Loucy (cell line): ENCODE data around the gene DZIP1L.
"Not testable (repeated sequence)": the region's sequence is repeated elsewhere in the genome, so short reads cannot be mapped to it uniquely, and the experiment has no call there.

Experiments
- H2AFZ ChIP-seq: fragments of 200-600 bp; sonication (generic); 2 replicates; pipeline ENCODE4 v1.6.0; 2016; ENCODE audit warnings: antibody characterized with exemption, mild to moderate bottlenecking, low read length, moderate library complexity
- H3F3A ChIP-seq: fragments of 200-600 bp; 2 replicates; pipeline ENCODE4 v1.6.0; 2016; ENCODE audit warnings: antibody characterized with exemption, low read depth, mild to moderate bottlenecking
- H3K27me3 ChIP-seq: fragments of 200-600 bp; sonication (generic); 2 replicates; pipeline ENCODE4 v1.6.1; 2014; ENCODE audit warnings: low read length, mild to moderate bottlenecking; ENCODE audit not compliant: insufficient read depth, poor library complexity, severe bottlenecking
- H3K36me3 ChIP-seq: fragments of 200-600 bp; sonication (generic); 2 replicates; pipeline ENCODE4 v1.6.1; 2016; ENCODE audit warnings: low read length; ENCODE audit not compliant: insufficient read depth
- H3K4me1 ChIP-seq: fragments of 200-600 bp; sonication (generic); 2 replicates; pipeline ENCODE4 v1.5.1; 2014; ENCODE audit warnings: low read length, mild to moderate bottlenecking; ENCODE audit not compliant: insufficient read depth, poor library complexity, severe bottlenecking
- H3K4me2 ChIP-seq: fragments of 200-600 bp; sonication (generic); 2 replicates; pipeline ENCODE4 v1.6.0; 2014; ENCODE audit warnings: antibody characterized with exemption, low read length, low read depth, mild to moderate bottlenecking; ENCODE audit not compliant: poor library complexity, severe bottlenecking
- H3K4me3 ChIP-seq: fragments of 200-600 bp; sonication (generic); 2 replicates; pipeline ENCODE4 v1.5.1; 2014; ENCODE audit warnings: low read length, mild to moderate bottlenecking, mixed read lengths; ENCODE audit not compliant: poor library complexity, severe bottlenecking
- H3K79me2 ChIP-seq: fragments of 200-600 bp; sonication (generic); 2 replicates; pipeline ENCODE4 v1.6.1; 2014; ENCODE audit warnings: low read length; ENCODE audit not compliant: insufficient read depth
- H3K9ac ChIP-seq: fragments of 200-600 bp; sonication (generic); 2 replicates; pipeline ENCODE4 v1.6.0; 2014; ENCODE audit warnings: mild to moderate bottlenecking, low read depth, low read length, moderate library complexity; ENCODE audit not compliant: poor library complexity, severe bottlenecking
- H3K9me2 ChIP-seq: fragments of 200-600 bp; sonication (generic); replicated peaks from 2 replicates; pipeline ENCODE4 v1.6.1; 2016; ENCODE audit warnings: low read depth, low read length, mixed read lengths
- H3K9me3 ChIP-seq: fragments of 200-600 bp; sonication (generic); 2 replicates; pipeline ENCODE4 v1.6.1; 2014; ENCODE audit warnings: mild to moderate bottlenecking, antibody characterized with exemption, low read length, low read depth; ENCODE audit not compliant: insufficient read depth
- H4K20me1 ChIP-seq: fragments of 200-600 bp; sonication (generic); 2 replicates; pipeline ENCODE4 v1.6.0; 2014; ENCODE audit warnings: antibody characterized with exemption, low read length, mild to moderate bottlenecking; ENCODE audit not compliant: insufficient read depth, poor library complexity, severe bottlenecking
- EZH2phosphoT487 ChIP-seq: fragments of 200-600 bp; IDR thresholded peaks from 2 replicates; pipeline ENCODE4 v1.6.1; 2018; ENCODE audit warnings: antibody characterized with exemption, mild to moderate bottlenecking, moderate library complexity, borderline replicate concordance
- TF ChIP-seq, protein P1 (sequence below): fragments of 200-600 bp; sonication (generic); conservative IDR thresholded peaks from 2 replicates; pipeline ENCODE4 v1.5.1; 2014; ENCODE audit warnings: mild to moderate bottlenecking, antibody characterized with exemption, low read length

The DZIP1L gene

DNA sequence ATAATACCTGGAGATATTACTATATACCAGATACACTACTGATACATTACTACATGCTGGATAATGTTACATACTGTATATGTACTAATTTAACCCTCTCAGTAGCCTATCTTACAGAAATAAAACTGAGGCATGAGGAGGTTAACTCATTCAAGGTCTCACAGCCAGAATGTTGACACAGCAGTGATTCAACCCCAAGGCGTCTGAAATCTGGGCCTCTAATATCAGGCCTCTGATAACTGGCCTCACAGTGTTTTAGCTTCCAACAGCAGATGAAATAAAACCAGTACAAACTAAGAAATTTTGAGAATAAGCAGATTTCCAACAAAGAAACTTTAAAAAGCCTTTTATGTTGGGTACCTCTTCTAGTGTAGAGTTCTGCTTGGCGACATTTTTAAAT is 23.4 kb downstream of the DZIP1L start:
- Histone ChIP-seq H3K79me2 (no peaks in the 10 kb centered on the region), H3K4me2 (no peak overlapping the region), H3K4me3 (no peak overlapping the region), H2AFZ (no peak overlapping the region), H3K9ac (no peak overlapping the region), H4K20me1 (no peaks in the 10 kb centered on the region), H3K9me2 (no peaks in the 10 kb centered on the region), H3K4me1 (no peaks in the 10 kb centered on the region), H3K36me3 (peaks cover 8% of the 10 kb centered on the region; the same call in 1 of the 2 replicates), H3K9me3 (no peaks in the 10 kb centered on the region), H3K27me3 (no peaks in the 10 kb centered on the region), H3F3A (no peaks in the 10 kb centered on the region)
- TF ChIP-seq EZH2phosphoT487, result no peak
- TF ChIP-seq, protein P1, sequence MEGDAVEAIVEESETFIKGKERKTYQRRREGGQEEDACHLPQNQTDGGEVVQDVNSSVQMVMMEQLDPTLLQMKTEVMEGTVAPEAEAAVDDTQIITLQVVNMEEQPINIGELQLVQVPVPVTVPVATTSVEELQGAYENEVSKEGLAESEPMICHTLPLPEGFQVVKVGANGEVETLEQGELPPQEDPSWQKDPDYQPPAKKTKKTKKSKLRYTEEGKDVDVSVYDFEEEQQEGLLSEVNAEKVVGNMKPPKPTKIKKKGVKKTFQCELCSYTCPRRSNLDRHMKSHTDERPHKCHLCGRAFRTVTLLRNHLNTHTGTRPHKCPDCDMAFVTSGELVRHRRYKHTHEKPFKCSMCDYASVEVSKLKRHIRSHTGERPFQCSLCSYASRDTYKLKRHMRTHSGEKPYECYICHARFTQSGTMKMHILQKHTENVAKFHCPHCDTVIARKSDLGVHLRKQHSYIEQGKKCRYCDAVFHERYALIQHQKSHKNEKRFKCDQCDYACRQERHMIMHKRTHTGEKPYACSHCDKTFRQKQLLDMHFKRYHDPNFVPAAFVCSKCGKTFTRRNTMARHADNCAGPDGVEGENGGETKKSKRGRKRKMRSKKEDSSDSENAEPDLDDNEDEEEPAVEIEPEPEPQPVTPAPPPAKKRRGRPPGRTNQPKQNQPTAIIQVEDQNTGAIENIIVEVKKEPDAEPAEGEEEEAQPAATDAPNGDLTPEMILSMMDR, result no peak

DNA sequence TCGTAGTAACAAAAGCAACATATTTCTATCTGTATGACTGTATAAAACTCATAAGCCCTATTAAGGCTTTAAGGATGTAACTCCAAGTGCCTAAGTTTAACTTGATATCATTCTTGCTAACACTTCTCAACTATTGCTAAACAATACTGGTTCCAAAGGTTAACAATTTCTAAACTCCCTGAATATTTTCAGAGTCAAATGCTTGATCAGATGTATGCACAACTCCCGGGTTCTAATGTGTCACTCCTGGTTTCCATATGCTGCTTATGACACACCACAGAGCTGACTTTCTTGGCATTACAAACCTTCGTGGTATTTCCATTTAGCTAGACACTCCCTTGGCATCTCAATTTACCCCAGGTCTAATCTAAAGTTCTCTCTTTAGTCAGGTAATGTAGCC is 26.3 kb downstream of the DZIP1L start:
- Histone ChIP-seq H3K9me3 (no peaks in the 10 kb centered on the region), H3K9me2 (no peaks in the 10 kb centered on the region), H2AFZ (no peak overlapping the region), H3K36me3 (peaks cover 8% of the 10 kb centered on the region; the same call in 1 of the 2 replicates), H4K20me1 (no peaks in the 10 kb centered on the region), H3K4me3 (no peak overlapping the region), H3K4me1 (peaks cover 2% of the 10 kb centered on the region), H3K27me3 (no peaks in the 10 kb centered on the region), H3F3A (no peaks in the 10 kb centered on the region), H3K9ac (no peak overlapping the region), H3K79me2 (no peaks in the 10 kb centered on the region), H3K4me2 (no peak overlapping the region)
- TF ChIP-seq EZH2phosphoT487, result no peak
- TF ChIP-seq, protein P1, result no peak

DNA sequence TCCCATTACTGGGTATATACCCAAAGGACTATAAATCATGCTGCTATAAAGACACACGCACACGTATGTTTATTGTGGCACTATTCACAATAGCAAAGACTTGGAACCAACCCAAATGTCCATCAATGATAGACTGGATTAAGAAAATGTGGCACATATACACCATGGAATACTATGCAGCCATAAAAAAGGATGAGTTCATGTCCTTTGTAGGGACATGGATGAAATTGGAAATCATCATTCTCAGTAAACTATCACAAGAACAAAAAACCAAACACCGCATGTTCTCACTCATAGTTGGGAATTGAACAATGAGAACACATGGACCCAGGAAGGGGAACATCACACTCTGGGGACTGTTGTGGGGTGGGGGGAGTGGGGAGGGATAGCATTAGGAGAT is 29.7 kb downstream of the DZIP1L start:
- H2AFZ ChIP-seq, H3K4me3 ChIP-seq, H3F3A ChIP-seq, H4K20me1 ChIP-seq, H3K79me2 ChIP-seq, H3K9me2 ChIP-seq, H3K9ac ChIP-seq, H3K4me2 ChIP-seq, H3K27me3 ChIP-seq, H3K9me3 ChIP-seq, H3K36me3 ChIP-seq: not testable (repeated sequence)
- H3K4me1 ChIP-seq, result peaks cover 27% of the 10 kb centered on the region

DNA sequence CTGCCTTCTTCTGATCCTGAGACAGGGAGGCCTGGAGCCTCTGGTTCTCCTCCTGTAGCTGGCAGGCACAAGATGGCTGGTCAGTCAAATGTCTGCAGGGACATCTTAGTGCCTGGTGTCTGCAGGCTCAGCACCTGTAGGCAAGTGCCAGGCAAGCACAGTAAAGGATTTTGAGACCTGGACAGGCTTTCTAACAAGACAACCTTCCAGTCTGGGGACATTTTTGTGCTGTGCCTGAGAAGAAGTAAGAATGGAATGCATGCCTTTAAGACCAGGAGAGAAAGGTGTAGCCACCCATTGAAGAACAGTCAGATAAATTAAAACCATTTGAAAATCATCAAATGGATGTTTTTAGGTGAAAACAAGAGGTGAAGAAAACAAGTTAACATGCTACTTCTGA is 31.2 kb downstream of the DZIP1L start:
- H3K4me1 ChIP-seq, result peaks cover 27% of the 10 kb centered on the region
- no peak overlapping the region for H3K9ac ChIP-seq
- TF ChIP-seq EZH2phosphoT487, result no peak
- TF ChIP-seq, protein P1, result no peak
- H3K4me2 ChIP-seq, result no peak overlapping the region
- H3F3A ChIP-seq, result peaks cover 5% of the 10 kb centered on the region; the same call in 1 of the 2 replicates
- H2AFZ ChIP-seq, result no peak overlapping the region
- no peaks in the 10 kb centered on the region for H3K79me2 ChIP-seq
- H3K4me3 ChIP-seq, result no peak overlapping the region
- H3K9me3 ChIP-seq, result no peaks in the 10 kb centered on the region
- no peaks in the 10 kb centered on the region for H4K20me1 ChIP-seq
- H3K27me3 ChIP-seq, result no peaks in the 10 kb centered on the region
- no peaks in the 10 kb centered on the region; the same call in 1 of the 2 replicates for H3K36me3 ChIP-seq
- H3K9me2 ChIP-seq, result no peaks in the 10 kb centered on the region
